Measurements from ENCODE around the gene RLN3. TPM values are rescaled to one million over a fixed set of nuclear protein-coding genes. Genes with fewer than 3 reads are reported as not detected.
A peak's percentile ranks its signal among the peaks of the same experiment; 100 is the strongest.

Gene RLN3
- total RNA-seq, 6 experiments from 2014 or later = not detected

DNA sequence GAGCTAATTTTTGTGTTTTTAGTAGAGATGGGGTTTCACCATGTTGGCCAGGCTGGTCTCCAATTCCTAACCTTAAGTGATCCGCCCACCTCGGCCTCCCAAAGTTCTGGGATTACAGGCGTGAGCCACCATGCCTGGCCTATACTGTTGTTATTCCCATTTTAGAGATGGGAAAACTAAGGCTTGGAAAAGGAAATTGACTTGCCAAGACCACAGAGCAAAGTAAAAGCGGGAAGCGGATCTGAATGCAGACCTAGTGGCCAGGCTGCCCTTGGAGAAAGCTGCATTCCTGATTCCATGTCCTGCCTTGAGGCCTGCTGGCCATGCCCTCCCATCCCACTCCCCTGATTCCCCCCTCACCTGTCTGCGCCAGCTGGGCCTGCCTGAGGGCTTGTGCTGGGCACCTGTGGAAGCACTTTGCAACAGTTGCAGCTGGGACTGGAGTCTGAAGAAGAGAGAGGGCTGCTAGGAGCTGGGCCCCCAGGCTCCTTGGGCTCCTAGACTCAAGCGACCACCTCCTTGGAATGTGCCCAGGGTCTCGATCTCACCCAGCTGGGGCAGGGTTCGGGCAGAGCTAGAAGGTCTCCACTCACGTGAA lies 28.2 kb downstream of the RLN3 start:
- Histone ChIP-seq H3K36me3 (peaks cover 0 to 13% (median 5%) of the 10 kb centered on the region in 4 donors), H3K27ac (no peak overlapping the region), H3K4me1 (peaks cover 0 to 23% (median 9%) of the 10 kb centered on the region in 4 donors), H3K27me3 (no peaks in the 10 kb centered on the region), H3K9me3 (no peaks in the 10 kb centered on the region), H3K4me3 (no peak overlapping the region)
- TF ChIP-seq, protein P1, sequence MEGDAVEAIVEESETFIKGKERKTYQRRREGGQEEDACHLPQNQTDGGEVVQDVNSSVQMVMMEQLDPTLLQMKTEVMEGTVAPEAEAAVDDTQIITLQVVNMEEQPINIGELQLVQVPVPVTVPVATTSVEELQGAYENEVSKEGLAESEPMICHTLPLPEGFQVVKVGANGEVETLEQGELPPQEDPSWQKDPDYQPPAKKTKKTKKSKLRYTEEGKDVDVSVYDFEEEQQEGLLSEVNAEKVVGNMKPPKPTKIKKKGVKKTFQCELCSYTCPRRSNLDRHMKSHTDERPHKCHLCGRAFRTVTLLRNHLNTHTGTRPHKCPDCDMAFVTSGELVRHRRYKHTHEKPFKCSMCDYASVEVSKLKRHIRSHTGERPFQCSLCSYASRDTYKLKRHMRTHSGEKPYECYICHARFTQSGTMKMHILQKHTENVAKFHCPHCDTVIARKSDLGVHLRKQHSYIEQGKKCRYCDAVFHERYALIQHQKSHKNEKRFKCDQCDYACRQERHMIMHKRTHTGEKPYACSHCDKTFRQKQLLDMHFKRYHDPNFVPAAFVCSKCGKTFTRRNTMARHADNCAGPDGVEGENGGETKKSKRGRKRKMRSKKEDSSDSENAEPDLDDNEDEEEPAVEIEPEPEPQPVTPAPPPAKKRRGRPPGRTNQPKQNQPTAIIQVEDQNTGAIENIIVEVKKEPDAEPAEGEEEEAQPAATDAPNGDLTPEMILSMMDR (IDR thresholded peaks at IDR 0.05) = no peak
- TF ChIP-seq POLR2A (IDR thresholded peaks at IDR 0.05) = no peak
- ATAC-seq = no peak
- 98% methylated on average over 5 of the region's 10 CpGs for WGBS (ENCODE audit: insufficient coverage, low coverage, low lambda C conversion rate, missing lambda C conversion rate)
- no peak for DNase-seq
- intact Hi-C loops (cut with DNase I) = loop anchor here in 1 of 2 donors (10.0 kb wide), 1 partner anchor 171 kb away; no protein-coding TSS in a partner anchor

DNA sequence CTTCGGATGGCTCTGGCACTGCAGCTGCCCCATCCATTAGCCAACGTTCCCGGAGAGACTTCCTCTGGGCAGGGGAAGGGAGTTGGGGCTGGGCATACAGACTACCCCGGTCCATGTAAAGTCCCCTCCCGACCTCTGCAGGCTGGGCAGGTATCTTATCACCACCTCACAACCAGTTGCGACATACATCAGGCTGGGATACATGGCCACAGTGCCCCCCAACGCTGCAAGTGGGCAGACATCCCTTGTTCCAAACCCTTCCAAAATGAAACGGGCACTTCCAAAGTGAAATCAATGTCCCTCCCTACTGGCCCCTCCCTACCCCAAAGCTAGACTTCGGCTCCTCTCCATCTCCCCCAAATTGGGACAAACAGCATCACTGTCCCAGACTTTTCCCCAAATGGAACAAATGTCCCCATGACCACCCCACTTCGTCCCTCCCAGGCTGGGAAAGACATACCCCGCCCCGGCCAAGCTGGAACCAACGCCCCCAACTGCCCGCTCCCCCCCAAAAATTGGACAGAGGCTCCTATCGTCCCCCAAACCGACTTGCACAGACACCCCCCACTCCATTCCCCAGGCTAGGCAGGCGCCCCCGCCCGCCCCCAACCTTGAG lies 28.9 kb downstream of the RLN3 start:
- no peak for ATAC-seq
- Histone ChIP-seq H3K27ac (no peak overlapping the region), H3K4me1 (peaks cover 0 to 23% (median 9%) of the 10 kb centered on the region in 4 donors), H3K36me3 (peaks cover 0 to 13% (median 5%) of the 10 kb centered on the region in 4 donors), H3K27me3 (no peaks in the 10 kb centered on the region), H3K9me3 (no peaks in the 10 kb centered on the region), H3K4me3 (no peak overlapping the region)
- DNase-seq = no peak
- TF ChIP-seq POLR2A (IDR thresholded peaks at IDR 0.05) = no peak
- TF ChIP-seq, protein P1 (IDR thresholded peaks at IDR 0.05) = no peak
- intact Hi-C loops (cut with DNase I) = loop anchor here in 1 of 2 donors (10.0 kb wide), 1 partner anchor 172 kb away; no protein-coding TSS in a partner anchor
- WGBS (ENCODE audit: insufficient coverage, low coverage, low lambda C conversion rate, missing lambda C conversion rate) = 38% methylated on average over 15 of the region's 19 CpGs

DNA sequence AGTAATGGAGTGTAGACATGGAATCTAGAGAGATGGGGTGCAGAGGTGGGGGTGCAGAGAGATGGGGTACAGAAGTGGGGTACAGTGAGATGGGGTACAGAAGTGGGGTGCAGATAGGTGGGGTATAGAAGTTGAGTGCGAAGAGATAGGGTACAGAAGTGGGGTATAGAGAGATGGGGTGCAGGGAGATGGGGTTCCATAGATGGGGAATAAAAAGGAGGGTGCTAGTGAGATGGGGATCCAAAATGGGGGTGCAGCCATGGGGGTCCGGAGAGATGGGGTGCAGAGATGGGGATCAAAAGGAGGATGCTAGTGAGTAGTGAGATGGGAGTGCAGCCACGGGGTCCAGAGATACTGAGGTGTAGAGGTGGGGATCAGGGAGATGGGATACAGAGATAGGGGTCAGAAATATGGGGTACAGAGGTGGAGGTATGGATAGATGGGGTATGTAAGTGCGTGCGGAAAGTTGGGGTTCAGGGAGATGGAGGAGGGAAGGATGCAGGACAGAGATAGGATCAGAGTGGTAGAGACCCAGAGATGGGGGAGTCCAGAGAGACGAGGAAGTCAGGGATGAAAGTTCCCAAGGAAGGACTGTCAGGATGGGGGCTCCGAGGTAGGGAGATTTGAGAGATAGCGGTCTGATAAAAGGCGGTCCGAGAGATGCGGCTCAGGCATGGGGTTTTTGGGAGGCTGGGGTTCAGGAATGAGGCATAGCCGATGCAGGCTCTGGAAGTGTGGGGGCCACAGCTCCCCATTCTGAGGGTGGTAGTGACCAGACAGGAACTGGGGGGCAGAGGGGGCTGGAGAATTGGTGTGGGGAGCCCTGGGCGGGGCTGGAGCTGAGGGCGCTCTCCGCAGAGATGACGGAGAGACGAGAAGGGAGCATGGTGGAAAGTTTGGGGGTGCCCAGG lies 30.5 kb downstream of the RLN3 start:
- 52% methylated on average over 17 of the region's 17 CpGs for WGBS (ENCODE audit: insufficient coverage, low coverage, low lambda C conversion rate, missing lambda C conversion rate)
- peaks cover 0 to 27% (median 9%) of the 10 kb centered on the region in 4 donors for H3K4me1 ChIP-seq
- intact Hi-C loops (cut with DNase I) = loop anchor here in 1 of 2 donors (10.0 kb wide), 1 partner anchor 174 kb away; no protein-coding TSS in a partner anchor
- no peaks in the 10 kb centered on the region for H3K27me3 ChIP-seq
- DNase-seq = no peak
- no peaks in the 10 kb centered on the region for H3K9me3 ChIP-seq
- H3K27ac ChIP-seq = no peak overlapping the region
- no peak for TF ChIP-seq POLR2A (IDR thresholded peaks at IDR 0.05)
- TF ChIP-seq, protein P1 (IDR thresholded peaks at IDR 0.05) = no peak
- ATAC-seq = no peak
- no peak overlapping the region for H3K4me3 ChIP-seq
- H3K36me3 ChIP-seq = peaks cover 0 to 13% (median 5%) of the 10 kb centered on the region in 4 donors

DNA sequence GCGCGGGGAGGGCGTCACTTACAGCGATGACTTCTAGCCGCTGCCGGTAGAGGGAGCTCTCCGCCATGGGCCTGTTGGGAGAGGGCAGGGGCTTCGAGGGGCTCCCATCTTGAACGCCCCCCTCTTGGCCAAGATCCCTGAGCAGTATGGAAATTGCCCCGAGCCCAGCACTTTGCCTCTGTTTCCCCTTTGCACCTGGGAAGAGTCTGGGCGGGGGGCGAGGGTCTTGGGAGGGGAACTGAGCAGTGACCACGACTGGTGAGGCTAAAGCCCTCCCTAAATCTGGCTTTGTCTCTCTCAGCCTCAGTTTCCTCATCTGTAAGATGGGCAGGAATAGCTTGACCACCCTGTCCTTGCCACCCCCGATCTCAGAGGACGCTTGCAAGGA lies 31.1 kb downstream of the RLN3 start:
- TF ChIP-seq POLR2A (IDR thresholded peaks at IDR 0.05) = no peak
- TF ChIP-seq, protein P1 (IDR thresholded peaks at IDR 0.05) = peak in 3 of 4 donors; percentile 25 to 44 (median 28)
- Histone ChIP-seq H3K27ac (no peak overlapping the region), H3K4me1 (peaks cover 0 to 27% (median 9%) of the 10 kb centered on the region in 4 donors), H3K4me3 (no peak overlapping the region), H3K36me3 (peaks cover 0 to 13% (median 5%) of the 10 kb centered on the region in 4 donors), H3K27me3 (no peaks in the 10 kb centered on the region), H3K9me3 (no peaks in the 10 kb centered on the region)
- DNase-seq = no peak
- WGBS (ENCODE audit: insufficient coverage, low coverage, low lambda C conversion rate, missing lambda C conversion rate) = 46% methylated on average over 8 of the region's 15 CpGs
- no peak for ATAC-seq
- intact Hi-C loops (cut with DNase I) = loop anchor here in 1 of 2 donors (10.0 kb wide), 1 partner anchor 174 kb away; no protein-coding TSS in a partner anchor
